H7 (cell line): ENCODE data around the gene C9orf153. TPM values are rescaled to one million over a fixed set of nuclear protein-coding genes. Genes with fewer than 3 reads are reported as not detected.
"Not testable (repeated sequence)": the region's sequence is repeated elsewhere in the genome, so short reads cannot be mapped to it uniquely, and the experiment has no call there.

Source experiments
- DNase-seq: peaks from one replicate; pipeline ENCODE4 v3.0.0; 2012
- H3K27me3 ChIP-seq: 2 replicates; pipeline ENCODE4 v1.6.0; 2011; ENCODE audit warnings: mild to moderate bottlenecking, low read length; ENCODE audit not compliant: control insufficient read depth, insufficient read depth
- H3K36me3 ChIP-seq: replicated peaks from 2 replicates; pipeline ENCODE4 v1.5.1; 2011; ENCODE audit warnings: low read length; ENCODE audit not compliant: control insufficient read depth, insufficient read depth
- H3K4me3 ChIP-seq: 2 replicates; pipeline ENCODE4 v1.5.1; 2011; ENCODE audit warnings: low read depth, mild to moderate bottlenecking, control low read depth, low read length, moderate library complexity; ENCODE audit not compliant: insufficient read depth
- total RNA-seq: library from RNA; depleted of rRNA; stranded (reverse); fragments of >200 nt; shearing (Covaris generic); gene quantifications from 2 replicates; pipeline ENCODE4 v1.2.3, GENCODE V29; 2014

The C9orf153 gene
- total RNA-seq, 1 experiment from 2014 or later, result not detected

DNA sequence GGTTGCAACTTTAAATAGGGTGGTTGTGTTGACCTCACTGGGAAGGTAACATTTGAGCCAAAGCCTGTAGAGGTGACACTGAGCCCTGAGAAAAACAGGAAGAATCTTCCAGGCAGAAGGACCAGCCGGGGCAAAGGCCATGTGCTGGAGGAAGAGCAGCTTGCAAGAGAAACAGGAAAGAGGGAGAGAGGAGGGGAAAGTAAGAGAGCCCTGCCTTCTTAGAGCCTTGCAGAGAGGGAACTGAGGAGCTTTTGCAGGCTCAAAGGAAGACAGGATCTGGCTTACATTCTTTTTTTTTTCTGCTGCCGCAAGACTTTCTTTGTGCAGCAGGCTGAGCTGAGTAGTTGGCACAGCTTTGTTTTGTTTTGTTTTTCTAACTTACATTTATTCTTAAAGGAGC is 17.4 kb downstream of the C9orf153 start:
- Histone ChIP-seq H3K27me3 (no peaks in the 10 kb centered on the region), H3K36me3 (no peaks in the 10 kb centered on the region), H3K4me3 (no peak overlapping the region)
- no peak for DNase-seq

DNA sequence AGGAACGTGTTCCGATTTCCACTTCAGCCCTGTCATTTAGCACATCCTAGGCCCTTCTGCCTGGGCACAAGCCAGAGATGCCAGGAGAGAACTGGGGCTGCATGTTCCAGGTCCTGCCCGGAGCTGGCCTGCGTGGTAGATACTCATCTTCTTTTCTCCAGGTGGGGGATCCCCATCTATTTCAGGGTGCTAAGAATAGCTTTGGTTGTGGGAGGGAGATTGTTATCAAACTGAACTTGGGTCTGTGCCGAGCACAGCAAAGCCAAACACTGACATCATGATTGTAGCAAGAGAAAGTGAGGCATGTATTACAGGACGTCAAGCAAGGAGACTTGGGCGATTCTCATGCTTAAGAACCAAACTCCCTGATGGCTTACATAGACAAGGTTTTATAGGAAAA is 18.2 kb downstream of the C9orf153 start:
- Histone ChIP-seq H3K36me3 (no peaks in the 10 kb centered on the region), H3K4me3 (no peak overlapping the region), H3K27me3 (no peaks in the 10 kb centered on the region)
- no peak for DNase-seq

DNA sequence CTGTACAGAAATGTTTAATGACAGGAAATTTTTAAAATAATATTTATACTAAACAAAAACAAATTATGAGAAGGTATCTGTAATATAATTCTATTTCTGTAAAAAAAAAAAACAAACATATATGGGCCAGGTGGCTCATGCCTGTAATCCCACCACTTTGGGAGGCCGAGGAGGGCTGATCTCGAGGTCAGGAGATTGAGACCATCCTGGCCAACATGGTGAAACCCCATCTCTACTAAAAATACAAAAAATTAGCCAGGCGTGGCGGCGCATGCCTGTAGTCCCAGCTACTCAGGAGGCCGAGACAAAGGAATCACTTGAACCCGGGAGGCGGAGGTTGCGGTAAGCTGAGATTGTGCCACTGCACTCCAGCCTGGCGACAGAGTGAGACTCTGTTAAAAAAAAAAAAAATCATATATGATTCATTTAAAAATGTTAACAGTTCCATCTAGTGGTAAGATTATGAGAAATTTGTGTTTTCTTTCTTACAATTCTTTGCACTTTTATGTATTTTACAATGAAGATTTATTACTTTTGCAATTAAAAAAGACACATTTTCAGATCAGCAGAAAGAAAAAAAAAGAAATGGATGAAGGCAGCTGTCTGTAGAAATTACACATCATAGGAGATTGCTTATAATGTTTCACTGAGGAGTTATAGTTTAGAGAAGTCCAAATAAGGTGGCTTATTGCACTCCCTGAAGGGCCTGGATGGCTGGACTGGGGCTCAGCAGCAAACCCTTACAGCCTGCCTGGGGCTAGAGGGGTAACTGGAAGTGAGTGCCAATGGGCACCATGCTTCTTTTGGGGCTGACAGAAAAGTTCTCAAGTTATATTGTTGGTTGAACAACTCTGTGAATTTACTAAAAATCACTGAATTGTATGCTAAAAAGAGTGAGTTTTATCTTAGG is 20.3 kb downstream of the C9orf153 start:
- no peaks in the 10 kb centered on the region for H3K27me3 ChIP-seq
- no peak for DNase-seq
- no peaks in the 10 kb centered on the region for H3K36me3 ChIP-seq
- H3K4me3 ChIP-seq, result no peak overlapping the region

DNA sequence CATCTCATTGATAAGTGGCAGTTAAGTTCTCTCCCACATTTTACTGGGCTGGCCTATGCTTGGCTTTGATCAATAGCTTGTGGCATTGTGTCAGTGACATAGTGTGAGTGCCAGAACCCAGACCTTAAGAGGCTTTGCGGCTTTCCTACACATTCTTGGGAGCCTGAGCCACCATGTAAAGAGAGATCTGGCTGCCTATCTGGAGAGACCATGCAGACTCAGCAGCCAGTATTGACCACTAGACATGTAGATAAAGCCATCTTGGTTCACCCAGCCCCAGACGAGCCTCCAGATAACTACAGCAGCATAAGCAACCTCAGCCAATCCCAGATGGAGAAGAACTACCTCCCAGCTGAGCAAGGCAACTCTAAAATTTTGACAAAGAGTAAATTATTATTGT is 28.6 kb downstream of the C9orf153 start:
- DNase-seq, result no peak

DNA sequence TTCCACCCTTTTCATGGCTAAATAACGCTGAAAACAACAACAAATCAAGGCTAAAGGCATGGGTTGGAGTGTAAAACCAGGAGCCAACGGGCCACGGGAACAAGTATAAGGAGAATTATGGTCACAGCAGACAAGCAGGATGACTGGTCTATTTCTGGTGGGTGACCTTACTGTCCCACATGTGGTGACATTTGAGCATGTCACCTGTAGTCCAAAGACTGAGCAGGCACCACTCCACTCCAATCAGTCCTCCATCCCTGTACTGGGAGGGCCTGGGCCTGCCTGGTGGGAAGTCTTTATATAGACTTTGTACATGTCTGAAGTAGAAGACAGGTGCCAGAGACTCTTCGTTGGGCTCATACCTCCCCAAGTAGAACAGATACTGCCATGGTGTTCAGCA is 36.8 kb downstream of the C9orf153 start:
- Histone ChIP-seq H3K36me3 (no peaks in the 10 kb centered on the region), H3K27me3 (no peaks in the 10 kb centered on the region), H3K4me3 (no peak overlapping the region)
- no peak for DNase-seq

More for the DNA sequence above, 28.6 kb downstream of the C9orf153 start:
- Histone ChIP-seq H3K36me3 (no peaks in the 10 kb centered on the region), H3K4me3 (no peak overlapping the region), H3K27me3 (no peaks in the 10 kb centered on the region)

DNA sequence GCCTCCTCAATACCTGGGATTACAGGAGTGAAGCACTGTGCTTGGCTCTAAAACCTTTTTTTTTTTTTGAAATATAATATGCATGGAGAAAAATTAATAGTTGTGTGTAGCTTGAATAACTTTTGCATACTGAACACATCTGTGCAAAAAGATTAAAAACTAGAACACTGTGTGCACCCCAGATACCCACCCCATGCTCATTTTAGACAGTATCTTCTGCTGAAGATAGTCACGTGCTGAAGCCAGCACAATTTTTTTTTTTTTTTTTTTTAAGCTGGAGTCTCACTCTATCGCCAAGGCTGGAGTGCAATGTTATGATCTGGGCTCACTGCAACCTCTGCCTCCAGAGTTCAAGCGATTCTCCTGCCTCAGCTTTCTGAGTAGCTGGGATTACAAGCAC is 39.9 kb downstream of the C9orf153 start:
- Histone ChIP-seq H3K36me3 (no peaks in the 10 kb centered on the region), H3K4me3 (no peak overlapping the region)
- no peak for DNase-seq

DNA sequence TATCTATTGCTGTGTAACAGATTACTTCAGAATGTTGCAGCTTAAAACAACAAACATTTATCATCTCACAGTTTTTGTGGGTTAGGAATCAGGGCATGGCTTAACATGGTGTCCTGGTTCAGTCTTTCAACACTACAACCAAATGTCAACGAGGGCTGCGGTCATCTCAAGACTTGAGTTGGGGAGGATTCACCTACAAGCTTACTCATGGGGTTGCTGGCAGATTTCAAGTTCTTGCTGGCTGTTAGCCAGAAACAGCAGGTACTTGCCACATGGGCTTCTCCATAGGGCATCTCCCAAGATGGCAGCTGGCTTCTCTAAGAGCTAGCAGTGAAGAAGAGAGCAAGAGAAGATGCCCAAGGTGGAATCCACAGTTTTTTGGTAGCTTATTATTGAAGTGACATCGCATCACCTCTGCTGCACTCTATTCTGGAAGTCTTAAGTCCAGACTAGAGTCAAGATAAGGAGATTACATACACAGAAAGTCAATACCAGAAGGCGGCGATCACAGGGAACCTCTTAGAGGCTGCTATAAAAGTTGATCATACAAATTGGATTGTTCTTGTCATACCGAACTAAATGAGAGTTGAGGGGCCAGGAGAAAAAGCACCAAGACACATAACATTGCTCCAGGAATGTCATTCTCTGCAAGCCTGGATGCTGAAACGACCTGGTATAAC is 42.2 kb downstream of the C9orf153 start:
- no peak for DNase-seq
- Histone ChIP-seq H3K4me3 (no peak overlapping the region), H3K27me3 (no peaks in the 10 kb centered on the region), H3K36me3 (no peaks in the 10 kb centered on the region)

More for the DNA sequence above, 39.9 kb downstream of the C9orf153 start:
- no peaks in the 10 kb centered on the region for H3K27me3 ChIP-seq

DNA sequence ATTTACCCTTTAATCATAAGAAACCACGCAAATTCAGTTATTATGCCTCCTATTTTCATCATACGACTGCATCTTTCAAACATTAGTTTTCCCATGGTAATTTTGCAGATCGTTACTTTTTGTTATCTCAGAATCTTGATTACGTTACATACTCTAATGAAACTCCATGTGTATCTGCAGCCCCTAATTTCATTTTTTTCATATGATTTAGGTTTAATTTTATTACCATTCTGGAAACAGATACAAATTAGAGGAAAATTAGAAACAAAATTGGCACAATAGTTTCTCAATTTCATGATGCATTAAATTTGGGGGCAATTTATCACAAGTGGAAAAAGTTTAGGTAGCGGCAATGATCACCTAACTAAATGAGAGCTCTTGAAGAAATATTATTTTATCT is 52.3 kb downstream of the C9orf153 start:
- no peaks in the 10 kb centered on the region for H3K27me3 ChIP-seq
- no peak for DNase-seq
- no peaks in the 10 kb centered on the region for H3K36me3 ChIP-seq

DNA sequence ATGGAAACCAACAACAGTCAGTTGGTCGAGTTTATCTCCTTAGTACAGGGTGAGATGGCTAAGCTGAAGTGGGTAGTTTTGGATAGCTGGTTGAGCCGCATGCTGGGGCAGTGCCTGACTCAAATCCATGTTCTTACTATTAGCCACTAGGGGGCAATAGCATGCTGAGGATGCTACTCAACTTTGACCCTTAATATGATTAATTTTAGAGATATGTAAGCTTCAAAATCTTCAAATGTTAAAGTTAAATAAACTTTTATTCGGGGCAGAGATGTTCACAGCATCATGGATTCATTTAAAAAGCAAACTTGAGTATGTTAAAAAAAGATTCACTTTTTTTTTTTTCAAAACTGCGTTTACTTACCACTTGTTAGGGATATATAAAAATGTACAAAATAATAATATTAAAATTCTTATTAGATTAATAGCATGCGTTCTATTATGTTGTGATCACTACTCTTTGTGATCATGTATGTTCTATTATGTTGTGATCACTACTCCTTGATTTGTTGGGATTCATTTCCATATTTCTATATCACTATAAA is 57.0 kb downstream of the C9orf153 start:
- Histone ChIP-seq H3K27me3 (no peaks in the 10 kb centered on the region), H3K4me3 (no peak overlapping the region), H3K36me3 (no peaks in the 10 kb centered on the region)
- peak; percentile 61 for DNase-seq

More for the DNA sequence above, 52.3 kb downstream of the C9orf153 start:
- H3K4me3 ChIP-seq, result no peak overlapping the region

DNA sequence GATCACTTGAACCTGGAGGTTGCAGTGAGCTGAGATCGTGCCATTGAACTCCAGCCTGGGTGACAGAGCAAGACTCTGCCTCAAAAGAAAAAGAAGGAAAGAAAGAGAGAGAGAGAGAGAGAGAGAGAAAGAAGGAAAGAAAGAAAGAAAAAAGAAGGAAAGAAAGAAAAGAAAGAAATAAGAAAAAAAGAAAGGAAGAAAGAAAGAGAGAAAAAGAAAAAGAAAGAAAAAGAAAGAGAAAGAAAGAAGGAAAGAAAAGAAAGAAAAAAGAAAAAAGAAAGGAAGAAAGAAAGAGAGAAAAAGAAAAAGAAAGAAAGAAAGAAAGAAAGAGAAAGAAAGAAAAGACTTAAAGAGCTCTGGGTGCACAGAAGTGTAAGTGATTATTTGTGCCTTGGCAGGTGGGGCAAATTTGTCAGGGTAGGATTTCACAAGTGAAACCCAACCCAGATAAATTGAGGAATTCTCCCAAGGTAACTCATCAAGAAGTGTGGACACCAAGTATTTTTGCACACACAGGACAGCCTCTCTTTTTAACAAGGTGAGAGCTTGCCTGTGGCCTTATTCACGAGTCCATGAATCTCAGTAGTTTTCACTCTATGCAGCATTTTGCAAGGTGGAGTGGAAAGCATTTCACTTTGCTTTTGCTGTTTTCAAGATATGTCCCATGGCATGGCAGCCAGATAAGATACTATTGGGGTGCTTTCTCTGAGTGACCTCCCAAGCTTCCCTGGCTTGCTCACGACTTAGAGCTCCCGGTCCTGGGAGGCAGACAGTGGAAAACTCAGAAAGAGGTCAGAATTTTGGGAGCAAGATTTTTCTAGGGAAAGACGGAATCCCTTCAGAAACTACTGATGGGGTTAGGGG is 57.8 kb downstream of the C9orf153 start:
- H3K36me3 ChIP-seq, result no peaks in the 10 kb centered on the region
- H3K4me3 ChIP-seq, result no peak overlapping the region
- DNase-seq, result no peak
- H3K27me3 ChIP-seq, result no peaks in the 10 kb centered on the region

DNA sequence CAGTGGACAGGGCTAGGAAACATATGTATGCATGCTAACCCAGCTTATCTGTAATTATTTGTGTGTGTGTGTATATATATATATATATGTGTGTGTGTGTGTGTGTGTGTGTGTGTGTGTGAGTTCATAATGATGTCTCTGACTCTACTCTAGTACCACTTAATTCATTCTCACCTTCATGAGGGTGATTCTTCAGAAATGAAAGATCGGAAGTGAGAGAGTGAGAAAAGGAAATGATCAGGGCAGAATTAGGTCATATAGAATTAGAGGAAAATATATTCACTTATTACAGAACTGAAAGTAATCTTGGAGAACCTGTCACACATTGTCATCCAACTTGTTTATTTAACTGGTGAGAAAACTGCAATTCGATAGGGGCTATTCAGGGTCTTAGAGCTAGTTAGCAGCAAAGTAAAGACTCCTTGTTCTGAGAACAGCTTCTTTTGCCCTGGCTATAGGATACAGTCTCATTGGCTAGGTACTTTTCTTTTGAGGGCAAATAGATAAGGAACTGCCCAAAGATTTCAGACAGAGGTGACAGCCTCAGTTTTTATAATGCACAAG is 58.8 kb downstream of the C9orf153 start:
- Histone ChIP-seq H3K4me3 (no peak overlapping the region), H3K27me3 (no peaks in the 10 kb centered on the region), H3K36me3 (no peaks in the 10 kb centered on the region)
- DNase-seq, result no peak

DNA sequence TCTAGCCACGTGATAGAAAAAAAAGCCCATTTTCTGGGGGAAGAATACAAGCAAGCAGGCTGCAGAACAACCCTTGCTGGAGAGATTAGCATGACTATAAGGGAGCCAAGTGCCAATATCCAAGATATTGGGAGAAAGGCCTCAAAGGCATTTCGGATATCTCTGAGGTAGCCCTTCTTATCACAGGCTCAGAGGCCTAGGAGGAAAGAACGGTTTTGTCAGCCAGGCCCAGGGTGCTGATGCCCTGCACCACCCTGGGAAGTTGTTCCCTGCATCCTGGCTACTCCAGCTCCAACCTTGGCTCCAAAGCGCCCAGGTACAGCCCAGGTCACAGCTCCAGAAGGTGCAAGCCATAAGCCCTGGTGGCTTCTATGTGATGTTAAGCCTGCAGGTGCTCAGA is 66.4 kb downstream of the C9orf153 start:
- DNase-seq, result no peak
- Histone ChIP-seq H3K27me3 (no peaks in the 10 kb centered on the region), H3K36me3 (no peaks in the 10 kb centered on the region), H3K4me3 (no peak overlapping the region)

DNA sequence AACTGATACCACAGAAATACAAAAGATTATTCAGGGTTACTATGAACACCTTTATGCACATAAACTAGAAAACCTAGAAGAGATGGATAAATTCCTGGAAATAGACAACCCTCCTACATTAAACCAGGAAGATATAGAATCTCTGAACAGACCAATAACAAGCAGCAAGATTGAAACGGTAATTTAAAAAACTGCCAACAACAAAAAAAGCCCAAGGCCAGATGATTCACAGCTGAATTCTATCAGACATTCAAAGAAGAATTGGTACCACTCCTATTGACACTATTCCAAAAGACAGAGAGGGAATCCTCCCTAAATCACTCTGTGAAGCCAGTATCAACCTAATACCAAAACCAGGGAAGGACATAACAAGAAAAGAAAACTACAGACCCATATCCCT is 68.8 kb downstream of the C9orf153 start:
- not testable (repeated sequence) for H3K36me3 ChIP-seq, H3K27me3 ChIP-seq, H3K4me3 ChIP-seq, DNase-seq

DNA sequence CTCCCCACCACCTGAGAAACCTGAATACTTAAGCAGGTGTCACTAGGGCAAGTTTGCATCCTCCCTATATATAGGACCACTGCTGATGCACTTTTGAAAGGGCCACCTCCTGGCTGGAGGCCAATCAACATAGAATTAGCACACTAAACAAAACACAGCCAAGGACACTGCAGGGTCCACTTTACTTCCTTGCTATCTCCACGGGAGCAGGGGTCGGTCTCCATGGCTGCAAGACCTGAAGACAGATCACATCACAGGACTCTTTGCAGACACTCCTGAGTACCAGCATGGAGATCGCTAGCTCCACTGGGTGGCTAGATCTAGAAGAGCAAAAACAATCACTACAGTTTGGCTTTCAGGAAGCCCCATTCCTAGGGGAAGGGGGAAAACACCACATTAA is 72.3 kb downstream of the C9orf153 start:
- DNase-seq, result peak; percentile 75
- Histone ChIP-seq H3K36me3 (no peaks in the 10 kb centered on the region), H3K4me3 (no peak overlapping the region), H3K27me3 (no peaks in the 10 kb centered on the region; the same call in 1 of the 2 replicates)
